ENCODE results near the gene SLC12A8.

The SLC12A8 gene

GRCh38 chr3:125050488-125051090 lies 162.0 kb downstream of the SLC12A8 start:
- no peak for DNase-seq

DNA sequence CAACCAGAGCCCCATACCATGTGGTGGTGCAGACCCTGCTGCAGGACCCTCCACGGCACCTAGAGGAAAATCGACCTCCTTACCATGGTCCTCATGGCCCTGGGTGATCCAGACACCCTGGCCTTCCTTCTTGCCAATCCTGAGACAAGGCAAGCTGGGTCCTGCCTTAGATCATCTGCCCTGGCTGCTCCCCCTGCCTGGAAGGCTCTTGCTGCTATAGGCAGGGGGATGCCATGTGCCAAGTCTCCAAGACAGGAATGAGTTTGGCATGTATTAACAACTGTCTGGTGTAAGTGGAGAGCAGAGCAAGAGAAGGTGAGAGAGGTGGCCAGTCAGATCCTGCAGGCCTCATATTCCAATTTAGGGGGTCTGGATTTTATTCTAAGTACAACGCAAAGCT lies 164.3 kb downstream of the SLC12A8 start:
- no peak for DNase-seq

DNA sequence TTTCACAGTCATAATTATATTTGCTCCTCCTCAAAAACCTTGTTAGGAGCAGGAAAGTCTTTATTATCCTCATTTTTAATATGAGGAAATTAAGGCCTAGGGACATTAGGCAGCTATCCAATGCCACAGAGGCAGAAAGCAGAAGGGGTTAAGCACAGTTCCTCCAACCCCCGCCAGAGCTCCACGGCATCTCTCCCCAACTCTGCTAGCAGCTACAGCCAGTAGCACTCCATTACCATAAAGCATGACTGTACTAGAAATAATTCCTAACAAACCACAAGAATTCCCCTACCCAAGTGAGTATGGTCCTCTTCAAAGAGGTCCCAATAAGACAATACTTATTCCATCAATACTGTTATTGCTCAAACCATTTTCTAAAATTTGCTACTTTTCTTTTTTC lies 166.6 kb downstream of the SLC12A8 start:
- no peak for DNase-seq

GRCh38 chr3:125045194-125045593 lies 167.4 kb downstream of the SLC12A8 start:
- no peak for DNase-seq

DNA sequence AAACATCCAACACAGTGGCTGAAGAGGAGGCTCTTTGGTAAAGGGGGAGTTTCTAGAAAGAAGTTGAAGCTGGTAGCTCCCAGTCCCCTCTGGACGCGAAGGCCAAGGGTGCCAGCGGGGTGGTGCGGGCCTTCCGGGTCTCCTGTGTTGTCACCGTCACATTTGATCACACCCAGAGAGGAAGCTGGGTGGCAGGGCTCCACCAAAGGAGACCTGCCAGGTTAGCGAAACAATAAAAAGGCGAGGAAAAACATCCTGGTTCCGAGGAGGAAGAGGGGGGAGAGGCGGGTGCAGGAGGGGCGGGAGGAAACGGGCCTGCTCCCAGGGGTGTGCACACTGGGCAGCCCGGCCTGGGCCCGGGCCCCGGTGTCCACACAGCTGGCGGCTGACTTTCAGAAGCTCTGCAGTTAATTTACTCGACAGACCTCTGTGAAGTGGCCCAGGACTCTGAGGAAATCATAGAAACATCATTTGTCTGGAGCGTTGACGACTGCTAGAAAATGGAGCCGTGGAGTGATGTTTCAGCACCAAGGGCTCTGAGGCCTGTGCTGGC lies 168.9 kb downstream of the SLC12A8 start:
- DNase-seq: no peak

DNA sequence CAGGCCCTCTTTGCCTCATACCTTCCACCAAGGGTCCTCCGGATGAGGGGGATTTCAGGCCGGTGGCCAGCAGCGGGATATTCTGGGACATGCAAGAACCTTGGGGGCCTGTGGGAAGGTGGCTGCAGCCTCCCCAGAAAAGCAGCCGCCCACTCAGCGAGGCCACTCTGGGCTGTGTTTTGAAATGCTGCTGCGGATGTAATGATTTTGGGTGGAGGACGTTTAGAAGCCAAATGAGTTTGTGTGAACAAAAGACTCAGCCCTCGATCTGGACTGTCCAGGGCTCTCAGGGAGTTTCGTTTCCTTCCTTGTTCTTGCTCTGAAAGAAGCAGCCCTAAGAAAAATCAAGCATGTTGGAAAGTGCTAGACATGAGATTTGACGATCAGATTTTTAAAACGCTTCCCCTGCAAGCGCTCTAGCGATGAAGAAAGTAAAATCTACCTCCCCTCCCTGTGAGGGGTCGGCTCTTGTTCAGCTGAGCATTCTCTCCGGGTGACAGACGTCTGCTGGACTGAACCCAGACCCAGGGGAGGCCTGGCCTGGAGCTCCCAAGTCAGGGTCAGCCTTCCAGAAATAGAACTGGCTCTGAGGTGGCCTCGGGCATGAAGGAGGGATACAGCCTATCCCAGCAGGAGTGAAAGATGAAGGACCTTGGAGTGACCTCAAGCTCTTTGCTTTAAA lies 169.7 kb downstream of the SLC12A8 start:
- no peak for DNase-seq

DNA sequence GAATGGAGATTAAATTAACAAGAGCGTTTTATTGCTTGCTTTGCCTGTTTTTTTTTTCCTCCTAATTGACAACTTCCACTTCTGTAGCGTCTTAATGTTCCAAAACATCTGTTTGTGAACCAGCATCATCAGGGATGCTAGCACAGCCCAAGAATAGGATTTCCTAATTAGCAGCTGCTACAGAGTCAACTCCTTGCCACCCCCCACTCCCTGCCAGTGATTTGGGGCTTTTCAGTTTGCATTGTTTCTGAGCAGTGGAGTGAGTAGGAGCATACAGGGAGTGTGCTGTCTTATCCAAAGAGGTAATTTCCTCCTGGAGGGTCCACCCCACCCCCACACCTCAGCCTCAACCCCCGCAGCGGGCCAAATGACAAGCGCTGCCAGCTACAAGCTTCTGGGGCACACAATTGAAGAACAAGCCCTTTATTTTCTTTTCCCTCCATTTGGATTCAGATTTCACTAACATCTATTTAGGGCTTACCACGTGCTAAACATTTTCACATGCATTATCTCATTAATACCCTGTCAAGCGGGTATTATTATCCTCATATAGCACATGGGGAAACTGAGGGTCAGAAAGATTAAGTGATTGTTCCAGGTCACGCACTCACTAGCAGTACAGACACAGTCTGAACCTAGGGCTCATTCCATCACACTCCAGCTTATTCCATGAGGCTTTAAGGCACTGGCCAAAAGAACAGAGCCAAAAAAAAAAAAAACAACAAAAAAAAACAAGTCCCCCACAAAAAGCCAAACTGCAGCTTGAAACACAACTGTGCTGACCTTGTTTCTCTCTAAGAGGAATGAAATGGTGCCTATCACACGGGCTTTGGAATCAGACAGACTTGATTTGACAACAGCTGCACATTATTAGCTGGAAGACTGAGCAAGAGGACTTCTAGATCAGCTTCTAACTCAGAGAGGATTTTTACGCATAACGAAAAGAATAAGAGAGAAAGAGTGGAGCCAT lies 173.1 kb downstream of the SLC12A8 start:
- DNase-seq: no peak

DNA sequence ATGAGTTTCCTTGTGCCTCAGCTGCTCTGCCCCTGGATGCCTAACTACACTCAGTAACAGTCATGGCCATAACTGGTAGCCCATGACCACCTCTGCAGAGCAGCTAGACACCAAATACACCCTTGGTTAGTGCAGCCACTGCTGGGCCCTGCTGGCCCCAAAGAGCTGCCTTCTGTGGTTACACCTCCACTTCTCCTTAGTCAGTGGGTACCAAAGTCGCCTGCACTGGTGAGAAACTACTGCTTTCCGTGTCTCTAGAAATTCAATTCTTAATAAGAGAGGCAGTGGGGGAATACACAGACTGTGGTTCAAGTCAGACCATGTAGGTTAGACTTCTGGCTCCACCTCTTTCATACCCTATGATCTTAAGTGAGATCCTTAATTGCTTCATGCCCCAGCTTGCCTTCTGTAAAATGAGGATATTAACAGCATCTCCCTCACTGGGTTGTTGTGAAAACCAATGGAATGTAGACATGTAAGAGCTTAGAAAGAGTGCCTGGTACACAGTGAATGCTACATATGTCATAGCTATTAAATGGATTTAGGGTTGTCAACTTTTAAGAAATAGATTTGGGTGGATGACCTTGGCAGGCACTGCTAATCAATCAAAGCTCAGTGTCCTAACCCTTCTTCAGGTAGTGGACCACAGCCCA lies 174.9 kb downstream of the SLC12A8 start:
- no peak for DNase-seq

DNA sequence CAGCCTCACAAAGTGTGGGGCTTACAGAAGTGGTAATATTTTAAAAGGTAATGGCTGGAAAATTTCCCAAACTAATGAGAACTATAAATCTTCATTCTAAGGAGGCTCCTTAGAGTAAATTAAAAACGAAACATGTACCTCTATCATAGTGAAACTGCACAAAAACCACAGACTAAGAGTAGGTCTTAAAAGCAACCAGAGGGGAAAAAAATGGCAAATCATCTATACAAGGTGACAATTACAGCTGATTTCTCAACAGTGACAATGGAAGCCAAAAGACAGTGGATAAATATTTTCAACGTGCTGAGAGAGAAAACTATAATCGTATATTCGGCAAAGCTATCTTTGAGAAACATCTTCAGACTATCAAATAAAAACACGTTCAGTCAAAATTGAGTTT lies 177.3 kb downstream of the SLC12A8 start:
- DNase-seq: no peak

DNA sequence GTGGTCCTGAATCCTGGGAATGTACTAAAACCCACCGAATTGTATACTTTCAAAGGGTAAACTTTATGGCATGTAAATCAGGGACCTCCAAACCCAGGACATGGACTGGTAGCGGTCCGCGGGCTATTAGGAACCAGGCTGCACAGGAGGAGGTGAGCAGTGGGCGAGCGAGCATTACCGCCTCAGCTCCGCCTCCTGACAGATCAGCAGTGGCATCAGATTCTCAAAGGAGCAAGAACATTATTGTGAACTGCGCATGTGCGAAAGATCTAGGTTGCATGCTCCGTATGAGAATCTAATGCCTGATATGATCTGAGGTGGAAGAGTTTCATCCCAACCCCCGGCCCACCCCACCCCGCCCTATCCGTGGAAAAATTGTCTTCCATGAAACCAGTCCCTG lies 178.9 kb downstream of the SLC12A8 start:
- no peak for DNase-seq

GRCh38 chr3:125033135-125033534 lies 179.4 kb downstream of the SLC12A8 start:
- DNase-seq: no peak

GRCh38 chr3:125032683-125033082 lies 179.9 kb downstream of the SLC12A8 start:
- no peak for DNase-seq

Data from inflammatory macrophage treated with lipopolysaccharide for 1 hour (primary cell).